ENCODE measurements around the gene TSPAN10.
"Not testable (repeated sequence)": the region's sequence is repeated elsewhere in the genome, so short reads cannot be mapped to it uniquely, and the experiment has no call there.

TSPAN10 gene

DNA sequence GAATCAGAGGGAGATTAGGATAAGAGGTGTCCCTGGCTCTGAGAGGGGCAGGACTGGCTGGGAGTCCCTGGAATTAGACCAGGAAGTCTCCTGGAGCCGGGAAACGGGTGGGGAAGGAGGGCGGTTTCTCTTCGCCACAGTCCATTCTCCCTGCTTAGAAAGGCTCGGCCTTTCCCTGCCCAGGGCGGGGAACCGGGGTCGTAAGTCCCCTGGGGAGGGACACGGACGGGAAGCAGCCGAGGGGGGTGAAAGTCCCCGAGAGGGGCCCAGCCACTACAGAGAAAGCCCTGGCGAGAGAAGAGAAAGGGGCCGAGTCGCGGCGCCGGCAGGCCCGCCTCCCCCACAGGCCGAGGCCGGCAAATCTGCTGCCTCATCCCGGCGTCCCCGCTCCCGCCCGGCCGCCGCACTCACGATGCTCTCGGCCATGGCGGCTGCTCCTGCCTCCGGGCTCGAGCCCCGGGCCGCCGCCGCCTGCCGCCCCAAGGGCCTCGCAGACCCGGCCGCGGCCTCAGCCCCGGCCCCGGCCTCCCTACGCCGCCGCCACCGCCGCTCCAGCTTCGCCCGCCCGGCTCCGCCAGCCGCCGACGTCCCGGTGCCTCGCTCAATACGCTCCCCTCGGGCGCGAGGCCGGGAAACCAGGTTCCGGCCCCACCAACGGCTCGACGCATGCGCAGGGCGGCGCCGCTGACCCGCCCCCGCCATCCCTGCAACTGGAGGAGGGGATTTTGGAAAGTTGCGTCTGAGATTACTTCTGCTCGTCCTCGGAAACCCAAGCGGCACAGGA, at the start of gene TSPAN10, which contains the start of gene NPLOC4:
Gene TSPAN10 (plus strand): TSS at position 692 of the 784 bp plus-strand sequence. CDS start 5,217 bp downstream, outside the sequence.
Gene NPLOC4 (minus strand): TSS at position 608 of the 784 bp plus-strand sequence. CDS start 182 bp downstream, at position 426.
- peak; percentile 71 for DNase-seq

DNA sequence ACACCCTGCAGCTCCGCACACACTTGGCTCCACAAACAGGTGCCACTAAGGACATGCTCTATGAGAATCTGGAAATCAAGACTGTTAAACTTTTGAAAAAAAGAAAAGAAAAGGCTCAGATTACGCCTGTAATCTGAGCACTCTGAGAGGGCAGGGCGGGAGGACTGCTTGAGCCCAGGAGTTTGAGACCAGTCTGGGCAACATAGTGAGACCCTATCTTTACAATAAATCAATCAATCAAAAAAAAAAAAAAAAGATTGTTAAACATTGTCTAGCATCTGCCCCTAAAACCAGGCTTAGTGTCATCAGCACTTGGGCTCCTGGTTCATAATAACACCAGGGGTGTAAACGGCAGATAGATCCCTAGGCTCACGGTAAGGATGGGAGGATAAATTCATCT, 47.4 kb upstream of the TSPAN10 start:
- DNase-seq: no peak

DNA sequence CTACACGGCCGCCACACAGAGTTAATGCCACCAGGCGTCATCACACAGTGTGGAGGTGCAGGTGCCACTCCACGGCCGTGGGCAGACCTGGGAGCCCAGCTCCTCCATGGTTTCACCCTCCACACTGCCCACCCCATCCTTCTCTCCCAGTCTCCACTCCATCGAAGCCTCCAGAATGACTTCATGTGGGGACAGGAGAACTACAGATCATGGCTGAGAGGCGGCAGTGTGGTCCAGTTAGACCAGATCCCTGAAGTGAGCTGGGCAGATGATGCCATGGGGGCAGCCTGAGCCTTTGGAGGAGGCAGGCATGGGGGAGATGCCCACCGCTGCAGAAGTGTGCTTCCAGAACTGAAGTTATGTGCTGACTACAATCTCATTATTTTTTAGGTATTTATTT, 46.9 kb upstream of the TSPAN10 start:
- DNase-seq: no peak

DNA sequence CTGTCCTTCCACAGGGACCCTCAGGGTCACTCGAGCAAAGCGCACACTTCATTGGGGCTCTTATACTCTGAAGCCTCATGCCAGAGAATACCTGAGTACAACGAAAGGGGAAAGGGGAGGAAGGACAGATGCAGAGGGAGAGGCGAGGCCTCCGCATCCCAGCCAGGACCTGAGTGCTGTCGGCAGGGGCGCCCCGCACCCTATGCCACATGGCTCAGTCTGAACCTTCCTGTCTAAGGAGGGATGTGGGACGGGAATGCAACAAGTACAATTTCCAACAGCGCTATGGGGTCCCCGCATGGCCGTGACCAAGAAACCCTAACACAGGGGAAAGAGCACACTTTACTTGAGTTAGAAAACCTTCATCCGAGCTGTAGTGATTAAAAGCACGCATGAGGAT, 45.0 kb upstream of the TSPAN10 start:
- DNase-seq: no peak

DNA sequence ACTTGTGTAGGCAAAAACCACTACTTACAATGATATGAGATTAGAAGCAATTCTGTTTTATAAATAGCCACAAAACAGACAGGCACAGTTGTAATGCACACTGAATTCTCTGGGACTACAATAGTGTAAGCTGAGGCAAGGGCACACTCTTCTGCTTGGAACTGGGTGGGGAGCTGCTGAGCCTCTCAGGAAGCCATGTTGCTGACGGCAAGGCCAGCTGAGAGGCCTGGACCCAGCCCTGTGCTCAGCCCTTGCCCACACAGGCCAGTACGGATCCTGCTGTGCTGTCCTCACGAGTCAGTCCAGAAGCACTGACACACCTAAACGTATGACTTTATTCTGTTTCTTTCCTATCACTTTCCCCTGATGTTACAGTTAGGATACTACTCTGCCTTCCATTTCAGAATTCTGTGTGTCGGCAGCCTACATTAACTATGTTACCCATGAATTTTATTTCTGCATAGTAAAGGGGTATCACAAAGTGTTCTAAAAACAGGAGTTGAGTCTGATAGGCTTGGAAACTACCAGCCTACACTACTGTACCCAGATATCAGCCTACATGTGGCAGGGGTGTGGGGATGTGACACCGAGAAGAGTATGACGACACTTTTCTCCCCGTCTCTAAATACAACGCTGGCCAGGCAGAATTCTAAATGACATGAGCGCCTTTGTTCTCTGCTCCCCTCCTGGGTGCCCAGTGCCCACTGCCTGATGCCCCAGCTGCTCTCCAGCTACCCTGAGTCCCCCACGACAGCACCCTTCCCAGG, 43.7 kb upstream of the TSPAN10 start:
- no peak for DNase-seq

DNA sequence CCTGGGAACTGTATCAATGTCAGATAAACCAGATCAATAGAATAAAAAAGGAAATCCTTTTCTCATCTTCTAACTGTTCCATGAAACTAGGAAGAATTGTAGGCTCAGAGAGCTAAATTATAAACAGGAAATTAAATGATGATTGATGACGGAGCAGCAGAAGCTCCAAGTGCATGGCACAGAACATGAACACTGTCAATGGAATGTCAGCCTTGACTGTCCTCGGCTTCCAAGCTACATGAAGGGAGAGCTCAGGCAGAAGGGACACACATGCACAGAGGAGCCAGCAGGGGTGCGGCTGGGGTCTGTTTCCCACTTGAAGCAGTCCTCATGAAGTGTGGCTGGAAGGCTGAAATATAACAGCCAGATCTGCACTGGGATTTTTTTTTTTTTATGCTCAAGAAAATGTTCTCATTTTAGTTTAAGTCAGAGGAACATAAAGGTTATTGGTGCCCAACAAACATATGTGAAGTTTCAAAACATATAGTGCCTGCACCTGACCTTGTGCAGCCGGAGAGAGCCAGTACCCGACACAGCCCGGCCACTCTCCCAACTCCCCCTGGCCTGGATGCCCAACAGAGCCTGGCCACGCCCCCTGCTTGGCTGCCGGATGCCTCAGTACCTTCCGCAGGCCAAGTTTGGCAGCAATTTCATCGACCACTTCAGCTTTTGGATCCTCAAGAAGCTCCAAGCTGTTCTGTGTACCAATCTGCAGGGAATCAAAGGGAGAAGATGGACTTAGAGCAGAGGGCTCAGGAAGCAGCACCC, 37.1 kb upstream of the TSPAN10 start:
- DNase-seq: no peak

DNA sequence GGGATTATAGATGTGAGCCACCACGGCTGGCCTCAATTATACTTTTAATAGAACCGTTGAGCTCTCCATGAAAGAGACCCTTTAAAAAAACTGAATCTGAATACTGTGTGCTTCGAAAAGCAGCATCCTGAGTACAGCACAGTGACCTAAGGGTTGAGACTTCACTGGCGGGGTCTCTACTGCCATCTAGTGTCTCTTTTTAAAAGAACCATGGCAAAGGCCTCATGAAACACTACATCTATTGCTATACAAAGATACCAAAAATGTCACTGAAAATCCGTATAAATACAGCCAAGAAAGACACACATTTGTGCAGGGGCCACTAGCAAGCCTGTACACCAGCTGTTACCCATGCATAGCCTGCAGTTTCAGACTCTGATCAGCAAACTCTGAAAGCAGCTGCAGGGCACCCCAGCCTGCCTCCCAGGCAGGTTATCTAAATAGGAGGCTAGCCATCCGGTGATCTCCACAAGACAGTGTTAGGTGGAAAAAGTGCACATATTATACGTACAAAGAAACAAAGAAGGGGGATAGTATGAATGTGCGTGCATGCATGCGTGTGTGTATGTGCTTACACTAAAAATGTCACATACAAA, 35.4 kb upstream of the TSPAN10 start:
- no peak for DNase-seq

DNA sequence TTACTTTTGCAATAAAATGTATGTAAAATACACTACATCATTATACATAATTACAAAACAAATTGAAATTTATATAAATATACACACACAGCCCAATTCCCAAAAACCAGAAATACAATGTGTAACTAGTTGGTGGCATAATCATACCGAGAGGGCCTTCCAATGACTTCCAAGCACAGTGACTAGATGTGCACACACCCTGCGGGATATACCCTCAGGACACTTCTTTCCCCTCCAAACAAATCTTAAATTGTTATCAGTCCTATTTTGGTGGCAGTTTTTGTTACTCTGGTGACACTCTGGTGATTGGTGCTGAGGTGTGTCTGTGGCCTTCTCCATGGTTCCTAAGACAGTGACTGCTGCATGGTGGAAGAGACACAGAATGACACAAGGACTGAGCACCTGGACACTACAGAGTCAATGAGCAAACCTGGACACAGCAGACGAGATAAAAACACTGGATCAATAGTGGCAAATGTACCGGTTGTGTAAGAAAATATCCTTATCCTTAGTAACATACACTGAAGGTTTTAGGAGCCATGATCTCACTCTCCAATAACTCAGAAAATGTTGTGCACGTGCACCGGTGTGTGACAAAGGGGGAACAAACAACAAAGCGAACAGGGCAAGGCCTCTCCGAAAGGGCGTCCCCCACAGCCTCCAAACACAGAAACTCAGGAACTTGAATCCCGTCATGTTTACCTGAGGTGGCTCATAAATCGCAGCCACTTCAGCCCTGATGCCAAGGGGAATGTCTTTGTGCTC, 33.0 kb upstream of the TSPAN10 start:
- no peak for DNase-seq

DNA sequence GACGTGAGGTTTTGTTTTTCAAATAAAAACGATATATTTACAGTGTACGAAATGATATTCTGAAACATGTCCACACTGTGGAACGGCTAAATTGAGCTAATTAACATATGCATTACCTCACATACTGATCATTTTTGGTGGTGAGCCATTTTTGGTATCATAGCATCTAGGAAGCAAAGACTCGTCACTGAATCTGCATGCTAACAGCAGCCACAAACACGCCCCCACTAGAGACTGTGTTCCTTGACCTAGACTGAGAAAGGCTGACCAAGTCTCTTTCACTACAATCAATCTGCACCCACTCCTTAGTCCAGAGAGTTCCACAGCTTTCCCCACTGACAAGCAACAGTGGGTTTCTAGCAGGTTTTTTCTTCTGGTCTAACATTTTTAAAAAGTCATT, 29.6 kb upstream of the TSPAN10 start:
- no peak for DNase-seq

DNA sequence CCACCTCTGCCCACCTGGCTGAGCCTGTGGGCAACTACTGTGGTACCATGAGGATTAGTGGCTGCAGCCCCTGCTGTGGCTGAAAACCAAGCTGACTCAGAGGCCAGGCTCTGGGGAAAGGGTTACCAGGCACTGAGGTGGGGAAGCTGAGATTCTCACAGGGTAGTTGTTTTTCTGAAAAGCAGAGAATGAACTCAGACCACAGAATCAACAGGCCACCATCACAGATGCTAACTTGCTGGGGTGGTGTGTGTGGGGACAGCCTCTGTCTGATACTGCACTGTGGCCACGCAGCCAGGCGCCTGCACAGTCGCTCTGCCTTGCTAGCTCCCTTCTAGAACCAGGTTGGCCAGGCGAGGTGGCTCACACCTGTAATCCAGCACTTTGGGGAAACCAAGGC, 28.9 kb upstream of the TSPAN10 start:
- DNase-seq: no peak

DNA sequence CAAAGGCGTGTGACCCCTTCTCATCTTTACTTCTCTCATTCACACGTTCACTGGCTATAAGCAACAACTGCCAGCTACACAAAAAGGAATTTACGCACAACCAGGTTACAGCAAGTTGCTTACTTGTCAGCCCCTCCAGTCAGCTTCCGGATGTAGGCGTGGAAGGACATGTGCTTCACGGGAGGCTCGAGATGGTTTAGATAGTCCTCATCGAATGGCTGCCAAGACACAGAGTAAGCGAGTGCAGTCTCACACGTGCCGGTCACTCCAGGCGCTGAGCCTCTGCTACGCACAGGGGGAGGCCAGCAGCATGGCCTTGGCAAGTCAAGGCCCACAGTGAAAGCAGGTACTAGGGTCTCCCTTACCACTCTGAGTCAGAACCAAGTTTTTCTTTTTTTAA, 28.4 kb upstream of the TSPAN10 start:
- DNase-seq: no peak

DNA sequence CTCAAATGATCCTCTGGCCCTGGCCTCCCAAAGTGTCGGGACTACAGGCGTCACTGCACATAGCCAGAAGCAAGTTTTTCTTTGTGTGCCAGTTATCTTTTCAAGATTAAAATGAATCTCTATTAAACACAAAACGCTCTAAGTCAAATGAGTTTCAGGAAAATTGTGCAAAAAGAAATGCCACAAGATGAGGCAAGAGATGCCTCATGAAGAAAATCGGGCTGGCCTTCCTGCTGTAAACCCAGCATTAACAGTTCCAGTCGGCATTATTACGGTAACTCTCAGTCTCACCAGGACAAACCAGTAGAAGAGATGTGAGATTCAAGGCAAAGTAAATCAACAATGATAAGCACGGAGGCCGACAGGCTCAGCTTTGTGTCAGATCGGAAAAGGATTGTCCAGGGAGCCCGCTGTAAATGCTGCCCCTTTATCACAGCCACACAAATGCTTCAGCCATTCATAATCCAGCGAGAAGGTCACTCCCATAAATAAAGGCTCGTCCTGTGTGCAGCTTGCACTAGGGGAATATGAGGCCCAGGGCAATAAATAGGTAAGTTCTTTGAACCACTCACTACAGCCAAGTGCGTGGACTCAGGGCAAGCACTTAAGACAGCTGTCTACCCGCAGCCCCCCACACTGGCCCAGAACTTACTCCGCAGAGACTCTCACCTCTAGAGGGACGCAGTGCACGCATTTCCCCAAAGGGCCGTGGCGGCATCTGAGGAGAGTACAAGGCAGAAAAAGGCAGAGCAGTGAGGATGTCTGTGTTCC, 27.3 kb upstream of the TSPAN10 start:
- no peak for DNase-seq

DNA sequence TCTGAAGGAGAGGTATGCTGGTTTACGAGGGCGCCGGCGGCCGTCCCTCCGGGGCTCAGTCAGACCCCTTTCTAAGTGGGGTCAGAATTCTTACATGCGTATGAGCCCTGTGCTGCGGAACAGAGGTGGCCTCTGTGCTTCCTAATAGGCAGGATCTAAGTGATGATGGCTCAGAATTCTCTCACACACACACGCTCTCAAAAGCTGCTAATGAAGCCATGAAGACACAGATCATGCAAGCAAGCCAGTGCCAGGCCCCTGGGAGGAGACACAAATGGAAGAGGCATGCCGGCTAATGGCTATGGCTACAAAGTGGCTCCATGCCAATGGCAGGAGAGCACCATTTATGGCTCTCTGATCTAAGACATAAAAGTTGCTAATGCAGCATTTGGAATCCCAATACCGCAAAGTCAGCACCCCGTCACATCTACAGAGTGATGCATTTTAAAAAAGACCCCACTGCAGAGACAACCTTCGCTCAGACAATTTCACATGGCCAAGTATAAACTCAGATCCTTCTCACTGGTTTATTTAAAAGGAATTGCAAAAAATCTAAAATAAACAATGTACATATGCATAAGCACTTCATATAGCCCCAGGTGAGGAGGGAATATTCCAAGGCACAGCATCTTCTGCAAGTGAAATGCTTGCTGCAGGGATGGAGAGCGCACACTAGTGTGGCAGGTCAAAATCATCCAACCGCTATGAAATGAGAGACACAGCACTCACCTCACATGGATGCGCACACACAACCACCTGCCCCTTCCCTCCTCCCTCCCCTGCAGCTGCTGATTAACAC, 24.6 kb upstream of the TSPAN10 start:
- no peak for DNase-seq

DNA sequence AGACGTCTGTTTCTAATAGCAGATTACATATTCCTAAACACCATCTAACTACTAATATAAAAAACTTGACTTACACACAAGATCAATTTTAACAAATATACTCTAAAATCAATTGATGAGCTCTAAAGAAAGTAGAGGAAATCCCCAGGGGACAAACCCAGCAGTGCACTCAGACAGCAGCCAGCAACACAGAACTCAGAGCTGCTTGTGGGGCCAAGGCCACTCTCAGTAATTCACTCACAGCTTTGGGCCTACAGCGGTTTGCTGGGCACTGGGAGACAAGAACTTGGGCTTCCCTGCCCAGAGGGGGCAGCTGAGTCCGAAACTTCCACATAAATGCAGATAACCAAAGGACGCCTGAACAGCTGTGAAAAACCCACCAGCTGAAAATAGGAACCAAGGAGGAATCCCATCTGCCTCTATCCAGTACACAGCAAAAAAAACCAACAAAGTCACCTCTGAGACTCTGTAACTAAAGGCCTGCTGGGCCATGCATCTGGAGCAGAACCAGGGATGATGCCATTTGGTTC, 21.5 kb upstream of the TSPAN10 start:
- no peak for DNase-seq

DNA sequence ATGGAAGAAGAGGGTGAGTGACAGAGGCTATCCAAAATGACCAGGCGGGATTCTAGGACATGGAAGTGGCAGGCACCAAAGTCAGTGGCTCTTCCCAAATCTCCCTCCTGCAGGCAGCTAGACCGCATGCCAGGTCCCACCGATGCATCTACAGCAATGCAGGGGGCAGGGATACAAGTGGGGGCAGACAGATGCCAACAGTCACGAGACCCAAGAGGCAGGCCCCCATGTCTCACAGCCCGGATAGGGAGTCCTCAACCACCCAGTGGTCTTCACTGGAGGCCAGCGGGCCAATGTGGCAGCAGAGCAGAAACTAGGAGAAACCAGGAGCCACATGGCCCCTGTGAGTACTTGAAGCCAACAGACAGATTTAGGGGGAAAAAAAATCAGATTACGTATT, 20.1 kb upstream of the TSPAN10 start:
- DNase-seq: no peak

DNA sequence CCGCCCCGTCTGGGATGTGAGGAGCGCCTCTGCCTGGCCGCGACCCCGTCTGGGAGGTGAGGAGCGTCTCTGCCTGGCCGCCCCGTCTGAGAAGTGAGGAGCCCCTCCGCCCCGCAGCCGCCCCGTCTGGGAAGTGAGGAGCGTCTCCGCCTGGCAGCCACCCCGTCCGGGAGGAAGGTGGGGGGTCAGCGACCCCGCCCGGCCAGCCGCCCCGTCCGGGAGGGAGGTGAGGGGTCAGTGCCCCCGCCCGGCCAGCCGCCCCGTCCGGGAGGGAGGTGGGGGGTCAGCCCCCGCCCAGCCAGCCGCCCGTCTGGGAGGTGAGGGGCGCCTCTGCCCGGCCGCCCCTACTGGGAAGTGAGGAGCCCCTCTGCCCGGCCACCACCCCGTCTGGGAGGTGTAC, 18.7 kb upstream of the TSPAN10 start:
- not testable (repeated sequence) for DNase-seq

DNA sequence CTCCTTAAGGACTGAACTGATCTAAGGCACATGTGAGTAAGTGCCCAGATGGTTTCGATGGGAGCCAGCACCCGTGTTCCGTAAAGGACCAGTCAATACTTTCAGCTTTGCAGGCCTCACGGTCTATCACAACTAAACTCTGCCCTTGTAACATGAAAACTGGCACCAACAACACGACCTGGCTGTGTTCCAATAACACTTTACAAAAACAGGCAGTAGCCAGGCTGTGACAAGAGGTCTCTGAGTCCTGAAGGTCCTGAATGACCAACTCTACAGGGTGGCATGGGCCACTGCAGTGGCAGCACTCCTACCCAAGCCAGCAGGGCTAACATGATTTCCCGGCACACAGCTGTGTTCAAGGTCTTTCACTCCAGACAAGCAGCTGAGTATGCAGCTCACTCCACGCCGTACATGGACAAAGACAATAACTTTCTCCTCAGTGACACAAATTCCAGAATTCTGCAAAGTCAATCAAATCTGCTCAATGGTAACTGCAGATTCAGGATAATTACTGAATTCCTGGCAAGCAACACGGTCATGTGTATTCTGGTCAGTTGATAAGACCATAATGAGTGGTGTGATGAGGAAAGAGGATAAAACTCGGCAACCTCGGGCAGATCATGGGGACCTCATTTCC, 15.4 kb upstream of the TSPAN10 start:
- no peak for DNase-seq

DNA sequence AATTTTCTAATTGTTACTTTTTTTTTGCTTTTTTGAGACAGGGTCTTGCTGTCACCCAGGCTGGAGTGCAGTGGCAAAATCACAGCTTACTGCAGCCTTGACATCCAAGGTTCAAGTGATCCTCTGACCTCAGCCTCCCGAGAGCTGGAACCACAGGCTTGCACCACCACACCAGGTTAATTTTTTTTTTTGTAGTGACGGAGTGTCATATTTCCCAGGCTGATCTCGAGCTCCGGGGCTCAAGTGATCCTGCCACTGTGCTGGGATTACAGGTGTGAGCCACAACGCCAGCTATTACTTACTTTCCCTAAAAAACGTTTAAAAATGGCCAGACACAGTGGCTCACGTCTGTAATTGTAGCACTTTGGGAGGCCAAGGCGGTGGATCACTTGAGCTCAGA, 6.7 kb upstream of the TSPAN10 start:
- DNase-seq: no peak

DNA sequence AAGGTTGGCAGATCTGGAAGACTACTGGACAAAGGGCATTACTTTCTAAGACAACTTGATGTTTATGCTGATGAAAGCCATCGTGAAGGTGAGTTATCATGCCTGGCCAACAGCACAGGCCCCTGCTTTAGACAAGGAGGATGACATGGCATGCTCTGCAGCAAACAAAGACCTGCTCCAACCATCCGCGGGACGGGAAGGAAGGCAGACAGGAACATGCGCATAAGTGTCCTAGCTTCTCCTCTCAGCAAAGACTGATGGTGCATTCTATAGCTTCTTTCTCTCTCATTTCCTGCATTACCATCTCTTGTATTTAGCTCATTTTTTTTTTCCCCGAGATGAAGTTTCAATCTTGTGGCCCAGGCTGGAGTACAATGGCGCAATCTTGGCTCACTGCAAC, 5.5 kb upstream of the TSPAN10 start:
- no peak for DNase-seq

DNA sequence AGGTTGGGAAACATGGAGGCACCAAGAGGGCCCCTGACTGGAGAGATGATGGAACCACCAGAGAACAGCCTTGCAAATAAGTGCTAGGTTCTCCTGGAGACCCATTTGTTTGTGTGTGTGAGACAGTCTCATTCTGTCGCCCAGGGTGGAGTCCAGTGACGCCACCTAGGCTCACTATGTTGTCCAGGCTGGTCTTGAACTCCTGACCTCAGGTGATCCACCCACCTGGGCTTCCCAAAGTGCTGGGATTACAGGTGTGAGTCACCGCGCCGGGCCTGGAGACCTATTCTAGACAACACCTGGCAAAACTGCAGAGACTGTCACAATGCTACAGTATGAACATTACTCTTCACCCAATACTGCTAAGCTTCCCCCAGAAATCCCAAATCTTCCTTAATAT, 1.6 kb upstream of the TSPAN10 start:
- no peak for DNase-seq

All from NK-92 treated with Interleukin-12 subunit alpha and Interleukin-12 subunit beta, amount 100 ng/mL, for 24 hours (cell line).